GM18511 (cell line): ENCODE measurements around the gene NUDT3.
A peak's percentile ranks its signal among the peaks of the same experiment; 100 is the strongest.
"Not testable (repeated sequence)": the region's sequence is repeated elsewhere in the genome, so short reads cannot be mapped to it uniquely, and the experiment has no call there.

Source experiments
- ATAC-seq: cut with Tn5 transposase; IDR thresholded peaks from one replicate; pipeline ENCODE4 v1.9.1; 2021; ENCODE audit warnings: mild to moderate bottlenecking, moderate library complexity; ENCODE audit not compliant: unreplicated experiment

NUDT3 gene

DNA sequence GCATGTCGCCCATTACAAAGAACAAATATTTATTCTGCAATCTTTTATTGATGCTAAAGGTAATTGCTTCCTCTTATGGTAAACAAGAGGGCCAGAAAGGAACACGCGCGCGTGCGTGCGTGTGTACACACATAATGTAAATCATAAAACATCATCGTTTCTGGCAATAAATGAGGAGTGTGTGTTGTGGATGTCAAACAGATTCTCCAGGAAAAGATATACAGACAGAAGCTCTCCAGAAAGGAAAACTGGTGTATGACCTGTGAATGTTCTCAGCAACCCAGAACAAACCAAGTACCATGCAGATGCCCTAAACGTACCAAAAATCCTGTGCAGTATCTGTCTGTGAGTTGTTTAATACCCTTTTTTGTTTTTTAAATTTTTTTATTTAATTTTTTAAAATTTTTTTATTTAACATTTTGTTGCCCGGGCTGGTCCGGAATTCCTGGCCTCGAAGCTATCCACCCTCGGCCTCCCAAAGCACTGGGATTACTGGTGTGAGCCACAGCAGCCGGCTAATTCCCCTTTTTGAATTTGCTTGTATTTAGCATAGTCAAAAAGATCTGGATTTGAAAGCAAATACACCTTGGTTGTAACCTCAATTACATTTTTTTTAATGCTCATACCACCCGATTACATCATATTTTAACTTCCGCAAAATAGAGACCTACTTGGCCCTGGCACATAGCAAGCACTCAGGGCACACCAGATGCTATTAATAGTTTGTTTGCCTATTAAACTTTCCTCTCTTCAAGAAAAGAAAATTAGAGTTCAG, 909 bp upstream of the NUDT3 start:
- ATAC-seq, result no peak

DNA sequence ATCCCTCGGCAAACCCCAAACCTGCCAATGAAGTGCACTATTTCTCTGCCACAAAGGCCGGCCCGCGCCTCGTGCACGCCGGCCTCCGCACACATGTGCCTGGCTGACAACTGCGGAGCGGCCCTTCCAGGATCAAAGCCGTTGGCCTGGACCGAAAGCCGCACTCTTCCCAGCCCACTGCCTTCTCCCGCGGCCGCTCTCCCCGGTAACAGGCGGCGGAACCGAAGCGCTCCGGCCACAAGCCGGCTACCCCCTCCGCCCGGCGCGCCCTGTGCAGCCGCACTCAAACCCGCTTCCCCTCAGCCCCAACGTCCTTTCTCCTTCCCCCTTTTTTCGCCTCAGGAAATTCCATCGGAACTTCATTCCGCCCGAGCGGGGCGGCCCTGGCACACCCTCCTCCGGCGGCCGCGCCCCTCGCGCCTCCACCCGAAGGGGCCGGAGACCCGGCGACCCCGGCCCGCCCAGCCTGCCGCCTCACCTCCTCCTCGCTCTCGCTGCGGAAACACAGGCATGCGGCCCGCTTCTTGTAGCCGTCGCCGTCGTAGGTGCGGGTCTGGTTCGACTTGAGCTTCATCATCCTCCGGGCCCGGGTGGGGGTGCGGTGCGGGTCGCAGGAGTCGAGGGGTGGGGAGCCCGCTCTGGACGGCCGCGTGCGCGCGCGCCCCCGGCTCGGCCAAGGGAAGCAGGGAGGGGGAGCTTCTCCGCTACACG, 528 bp downstream of the NUDT3 start:
- ATAC-seq, result peak; percentile 49

DNA sequence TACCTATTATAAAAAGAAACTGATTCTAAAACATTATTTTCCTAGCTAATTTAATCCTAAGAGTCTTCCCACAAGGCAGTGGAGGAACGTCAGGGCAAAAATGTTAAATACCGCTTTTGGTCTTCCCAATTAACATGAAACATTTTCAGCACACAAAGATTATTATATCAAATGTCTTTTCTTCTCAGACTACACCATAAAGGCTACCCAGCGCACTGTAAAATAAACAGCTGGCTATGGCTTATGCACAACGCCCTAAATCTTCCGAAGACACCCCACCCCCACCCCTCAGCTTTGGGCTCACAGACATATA, 1.0 kb downstream of the NUDT3 start:
- ATAC-seq, result no peak

GRCh38 chr6:34390531-34391472, 1.7 kb downstream of the NUDT3 start:
- no peak for ATAC-seq

DNA sequence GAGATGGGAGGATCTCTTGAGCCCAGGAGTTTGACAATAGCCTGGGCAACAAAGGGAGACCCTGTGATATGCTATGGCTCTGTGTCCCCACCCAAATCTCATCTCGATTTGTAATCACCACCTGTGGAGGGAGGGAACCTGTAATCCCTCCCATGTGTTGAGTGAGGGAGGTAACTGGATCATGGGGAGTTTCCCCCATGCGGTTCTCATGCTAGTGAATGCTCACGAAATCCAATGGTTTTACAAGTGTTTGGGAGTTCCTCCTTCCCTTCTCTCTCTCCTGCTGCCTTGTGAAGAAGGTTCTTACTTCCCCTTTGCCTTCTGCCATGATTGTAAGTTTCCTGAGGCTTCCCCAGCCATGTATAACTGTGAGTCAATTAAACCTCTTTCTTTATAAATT, 3.4 kb downstream of the NUDT3 start:
- no peak for ATAC-seq

- ATAC-seq, result no peak
Observed at GRCh38 chr6:34388421-34388820, 4.0 kb downstream of the NUDT3 start.

DNA sequence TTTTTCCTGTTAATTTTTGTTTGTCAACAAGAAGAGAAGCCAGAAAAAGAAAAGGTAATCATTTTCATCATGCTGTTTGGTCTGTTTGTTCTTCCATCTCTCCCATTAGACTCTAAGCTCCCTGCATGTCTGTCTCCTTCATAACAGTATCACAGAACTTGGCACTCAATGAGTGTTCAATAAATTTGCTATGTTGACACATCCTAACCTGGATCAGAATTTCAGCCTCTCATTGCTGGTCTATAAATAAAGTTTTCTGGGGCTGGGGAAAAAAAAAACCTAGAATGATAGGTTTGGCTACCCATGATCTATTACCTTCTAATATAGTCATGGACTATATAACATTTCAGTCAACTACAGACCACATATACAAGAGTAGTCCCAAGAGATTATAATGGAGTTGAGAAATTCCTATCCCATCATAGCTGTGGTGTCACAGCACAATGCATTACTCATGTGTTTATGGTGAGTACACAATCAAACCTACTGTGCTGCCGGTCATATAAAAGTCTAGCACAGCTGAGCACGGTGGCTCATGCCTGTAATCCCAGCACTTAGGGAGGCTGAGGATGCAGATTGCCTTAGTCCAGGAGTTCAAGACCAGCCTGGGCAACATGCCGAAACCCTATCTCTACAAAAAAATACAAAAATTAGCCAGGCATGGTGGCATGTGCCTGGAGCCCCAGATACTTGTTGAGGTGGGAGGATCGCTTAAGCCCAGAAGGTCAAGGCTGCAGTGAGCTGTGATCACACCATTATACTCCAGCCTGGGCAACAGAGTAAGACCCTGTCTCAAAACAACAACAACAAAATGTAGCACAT, 5.9 kb downstream of the NUDT3 start:
- ATAC-seq, result no peak

- ATAC-seq, result no peak
Observed at GRCh38 chr6:34385793-34386195, 6.7 kb downstream of the NUDT3 start.

- ATAC-seq, result no peak
Observed at GRCh38 chr6:34384321-34385153, 7.9 kb downstream of the NUDT3 start.

GRCh38 chr6:34383656-34384320, 8.7 kb downstream of the NUDT3 start:
- no peak for ATAC-seq

DNA sequence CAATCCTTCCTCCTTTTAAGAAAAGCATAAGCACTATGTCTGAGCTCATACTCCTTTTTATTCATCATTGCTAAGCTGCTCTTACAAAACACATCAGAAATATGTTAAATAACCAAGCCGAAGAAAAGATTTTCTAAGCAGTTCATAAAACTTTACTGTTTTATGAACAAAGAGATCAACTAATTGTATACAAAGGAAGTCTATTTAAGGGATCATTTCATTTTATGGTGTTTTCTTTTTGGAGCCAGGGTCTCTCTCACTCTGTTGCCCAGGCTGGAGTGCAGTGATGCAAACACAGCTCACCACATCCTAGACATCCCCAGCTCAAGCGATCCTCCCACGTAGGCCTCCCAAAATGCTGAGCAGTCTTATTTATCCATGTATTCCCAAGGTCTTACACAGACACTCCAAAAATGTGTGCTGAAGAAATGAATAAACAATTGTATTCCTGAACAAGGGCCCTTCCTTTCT, 9.3 kb downstream of the NUDT3 start:
- ATAC-seq, result no peak

DNA sequence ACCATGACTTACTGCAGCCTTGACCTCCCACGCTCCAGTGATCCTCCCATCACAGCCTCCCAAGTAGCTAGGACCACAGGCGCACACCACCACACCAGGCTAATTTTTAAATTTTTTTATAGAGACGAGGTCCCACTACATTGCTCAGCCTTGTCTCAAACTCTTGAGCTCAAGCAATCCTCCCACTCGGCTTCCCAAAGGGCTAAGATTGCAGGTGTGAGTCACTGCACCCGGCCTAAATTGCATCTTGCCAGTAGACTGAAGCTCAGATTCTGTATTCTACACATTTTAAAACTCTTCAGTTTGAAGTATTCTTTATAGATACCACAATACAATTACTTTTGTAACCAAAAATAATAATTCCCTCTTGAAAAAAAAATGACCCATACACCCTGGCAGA, 11.4 kb downstream of the NUDT3 start:
- ATAC-seq, result no peak

DNA sequence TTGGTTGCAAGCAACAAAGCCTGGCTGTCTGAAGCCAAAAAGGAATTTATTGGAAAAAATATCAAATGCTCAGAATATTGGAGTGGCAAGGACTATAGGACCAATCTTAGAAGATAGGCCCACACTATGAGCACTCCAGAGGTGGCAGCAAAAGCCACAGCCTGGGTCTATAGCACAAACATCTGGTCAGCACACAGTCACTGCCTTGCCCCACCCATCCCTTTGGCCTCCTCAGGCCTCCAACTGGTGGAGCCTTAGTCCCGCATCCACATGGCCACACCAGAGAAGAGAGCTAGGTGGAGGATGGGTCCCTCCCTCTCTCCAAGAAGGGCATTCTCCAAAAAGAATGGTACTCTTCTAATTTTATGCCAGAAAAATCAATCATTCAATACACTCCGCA, 14.0 kb downstream of the NUDT3 start:
- ATAC-seq, result no peak

DNA sequence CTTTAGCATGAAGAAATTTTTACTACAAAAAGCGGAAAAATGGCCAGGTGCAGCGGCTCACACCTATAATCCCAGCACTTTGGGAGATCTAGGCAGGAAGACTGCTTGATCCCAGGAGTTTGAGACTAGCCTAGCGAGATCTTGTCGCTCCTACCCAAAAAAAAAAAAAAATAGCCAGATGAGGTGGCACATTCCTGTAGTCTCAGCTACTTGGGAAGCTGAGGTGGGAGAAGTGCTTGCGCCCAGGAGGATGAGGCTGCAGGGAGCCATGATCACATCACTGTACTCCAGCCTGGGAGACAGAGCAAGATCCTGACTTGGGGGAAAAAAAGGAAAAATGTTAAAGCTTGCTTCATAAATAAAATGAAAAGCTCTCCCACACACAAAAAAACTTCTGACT, 14.5 kb downstream of the NUDT3 start:
- no peak for ATAC-seq

GRCh38 chr6:34377571-34377970, 14.9 kb downstream of the NUDT3 start:
- not testable (repeated sequence) for ATAC-seq

DNA sequence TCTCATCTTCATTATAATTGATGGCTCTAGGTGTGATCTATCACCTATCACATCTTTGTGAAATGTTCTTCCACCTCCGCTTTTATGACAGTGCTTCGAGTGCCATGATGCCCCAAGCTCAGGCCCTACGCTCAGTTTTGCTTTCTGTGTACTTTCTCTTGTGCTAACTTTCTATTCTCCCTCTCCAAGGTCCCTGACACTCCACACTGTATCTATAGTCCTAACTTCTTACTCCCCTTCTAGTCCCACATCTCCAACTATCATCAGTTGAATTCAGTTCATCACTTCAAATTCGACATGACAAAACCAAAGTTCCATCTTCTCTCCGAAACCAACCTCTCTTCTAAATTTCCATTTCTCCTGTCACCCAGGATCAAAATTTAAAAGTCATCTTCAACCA, 16.6 kb downstream of the NUDT3 start:
- ATAC-seq, result no peak

GRCh38 chr6:34374508-34374907, 18.0 kb downstream of the NUDT3 start:
- ATAC-seq, result no peak

GRCh38 chr6:34374069-34374468, 18.4 kb downstream of the NUDT3 start:
- ATAC-seq, result no peak

DNA sequence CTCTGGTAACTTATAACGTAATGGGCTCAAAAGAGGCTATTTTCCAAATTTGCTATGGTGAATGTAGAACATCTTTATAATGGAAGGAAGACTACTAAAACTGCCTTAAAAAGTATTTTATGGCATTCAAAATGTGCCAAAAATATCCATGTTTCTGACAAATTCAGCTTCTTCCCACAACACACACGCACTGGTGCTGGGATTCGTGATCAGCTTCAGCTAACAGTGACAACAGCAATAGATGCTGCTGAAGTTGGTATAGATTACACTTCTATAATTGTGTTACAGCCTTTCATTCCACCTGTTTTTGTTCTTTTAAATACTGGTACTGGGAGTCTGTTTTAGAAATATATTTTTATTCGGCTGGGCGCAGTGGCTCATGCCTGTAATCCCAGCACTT, 19.0 kb downstream of the NUDT3 start:
- no peak for ATAC-seq
